Smooth muscle cell (in vitro differentiated cells): Measurements from ENCODE around the gene DENND1A. TPM values are rescaled to one million over a fixed set of nuclear protein-coding genes. Genes with fewer than 3 reads are reported as not detected.

Experiments
- DNase-seq: peaks from one replicate; lab custom pipeline; 2025; ENCODE audit not compliant: unreplicated experiment; lab: John Stamatoyannopoulos, UW
- H2AFZ ChIP-seq: fragments of 200-600 bp; sonication (generic); 2 replicates; pipeline ENCODE4 v1.6.0; 2016; ENCODE audit warnings: antibody characterized with exemption, low read depth, mild to moderate bottlenecking
- H3F3A ChIP-seq: fragments of 200-600 bp; sonication (generic); 2 replicates; pipeline ENCODE4 v1.6.0; 2017; ENCODE audit warnings: antibody characterized with exemption, low read depth
- H3K27ac ChIP-seq: fragments of 200-600 bp; sonication (generic); 2 replicates; pipeline ENCODE4 v1.5.1; 2016; ENCODE audit warnings: low read depth, mild to moderate bottlenecking
- H3K27me3 ChIP-seq: fragments of 200-600 bp; sonication (generic); 2 replicates; pipeline ENCODE4 v1.6.1; 2016; ENCODE audit warnings: low read depth, mild to moderate bottlenecking
- H3K36me3 ChIP-seq: fragments of 200-600 bp; sonication (generic); 2 replicates; pipeline ENCODE4 v1.5.1; 2016; ENCODE audit warnings: low read depth
- H3K4me1 ChIP-seq: fragments of 200-600 bp; sonication (generic); 2 replicates; pipeline ENCODE4 v1.5.1; 2016; ENCODE audit warnings: low read depth
- H3K4me2 ChIP-seq: fragments of 200-600 bp; sonication (generic); 2 replicates; pipeline ENCODE4 v1.6.0; 2016; ENCODE audit warnings: mild to moderate bottlenecking
- H3K4me3 ChIP-seq: fragments of 200-600 bp; sonication (generic); 2 replicates; pipeline ENCODE4 v1.5.1; 2016; ENCODE audit warnings: mild to moderate bottlenecking
- H3K79me2 ChIP-seq: fragments of 200-600 bp; sonication (generic); 2 replicates; pipeline ENCODE4 v1.6.0; 2016; ENCODE audit warnings: low read depth, mild to moderate bottlenecking
- H3K9ac ChIP-seq: fragments of 200-600 bp; sonication (generic); 2 replicates; pipeline ENCODE4 v1.6.0; 2016; ENCODE audit warnings: low read depth
- H3K9me3 ChIP-seq: fragments of 200-600 bp; sonication (generic); replicated peaks from 2 replicates; pipeline ENCODE4 v1.5.1; 2016; ENCODE audit warnings: low read depth
- H4K20me1 ChIP-seq: fragments of 200-600 bp; sonication (generic); 2 replicates; pipeline ENCODE4 v1.6.0; 2016; ENCODE audit warnings: low read depth
- whole genome bisulfite sequencing: methylation state at CpG from one replicate; pipeline ENCODE4 v1.1.7; 2016; ENCODE audit warnings: low lambda C conversion rate; 5-methylcytosine and 5-hydroxymethylcytosine counted together
- polyA plus RNA-seq: library from polyadenylated mRNA; unstranded; fragments of >200 nt; fragmentation: Nextera tagmentation; extraction: Ambion mirVana; gene quantifications from 2 replicates; pipeline ENCODE4 v1.2.1, GENCODE V29; 2016
- total RNA-seq: library from RNA; depleted of rRNA; stranded (reverse); fragments of >200 nt; gene quantifications from 2 replicates; pipeline ENCODE4 v1.2.3, GENCODE V29; 2014
- TF ChIP-seq, protein P1 (sequence below): fragments of 200-600 bp; sonication (generic); IDR thresholded peaks from 2 replicates; pipeline ENCODE4 v1.5.1; 2017; ENCODE audit warnings: borderline replicate concordance, mild to moderate bottlenecking, antibody characterized with exemption; ENCODE audit not compliant: insufficient read depth, poor library complexity, severe bottlenecking

Gene DENND1A
- total and polyA plus RNA-seq, 2 experiments from 2014 or later = 8.1 to 20.2 TPM

DNA sequence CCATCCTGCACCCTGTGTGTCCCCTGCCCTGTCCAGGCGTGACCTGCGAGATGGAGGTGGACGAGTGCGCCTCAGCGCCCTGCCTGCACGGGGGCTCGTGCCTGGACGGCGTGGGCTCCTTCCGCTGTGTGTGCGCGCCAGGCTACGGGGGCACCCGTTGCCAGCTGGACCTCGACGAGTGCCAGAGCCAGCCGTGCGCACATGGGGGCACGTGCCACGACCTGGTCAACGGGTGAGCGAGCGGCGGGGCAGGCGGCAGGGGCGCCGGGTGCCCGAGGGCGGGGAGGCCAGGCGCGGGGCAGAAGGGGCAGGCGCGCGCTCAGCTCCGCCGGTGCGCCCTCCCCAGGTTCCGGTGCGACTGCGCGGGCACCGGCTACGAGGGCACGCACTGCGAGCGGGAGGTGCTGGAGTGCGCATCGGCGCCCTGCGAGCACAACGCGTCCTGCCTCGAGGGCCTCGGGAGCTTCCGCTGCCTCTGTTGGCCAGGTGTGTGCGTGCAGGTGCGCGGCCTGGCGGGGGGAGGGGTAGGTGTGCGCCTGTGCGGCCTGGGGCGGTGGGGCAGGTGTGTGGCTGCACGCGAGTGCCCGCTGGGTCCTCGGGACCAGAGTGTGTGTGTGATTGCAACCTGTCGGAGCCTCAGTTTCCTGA is 563.9 kb downstream of the DENND1A start:
- Histone ChIP-seq H2AFZ (no peak overlapping the region), H3K36me3 (no peaks in the 10 kb centered on the region), H3K9me3 (no peaks in the 10 kb centered on the region), H3K4me3 (no peak overlapping the region), H3K27me3 (no peaks in the 10 kb centered on the region), H3K27ac (peak overlapping the region; percentile 86), H3K4me2 (no peak overlapping the region), H4K20me1 (no peaks in the 10 kb centered on the region), H3K4me1 (peaks cover 21% of the 10 kb centered on the region), H3F3A (peaks cover 9% of the 10 kb centered on the region), H3K9ac (no peak overlapping the region), H3K79me2 (peaks cover 4% of the 10 kb centered on the region)
- no peak for DNase-seq
- TF ChIP-seq, protein P1, sequence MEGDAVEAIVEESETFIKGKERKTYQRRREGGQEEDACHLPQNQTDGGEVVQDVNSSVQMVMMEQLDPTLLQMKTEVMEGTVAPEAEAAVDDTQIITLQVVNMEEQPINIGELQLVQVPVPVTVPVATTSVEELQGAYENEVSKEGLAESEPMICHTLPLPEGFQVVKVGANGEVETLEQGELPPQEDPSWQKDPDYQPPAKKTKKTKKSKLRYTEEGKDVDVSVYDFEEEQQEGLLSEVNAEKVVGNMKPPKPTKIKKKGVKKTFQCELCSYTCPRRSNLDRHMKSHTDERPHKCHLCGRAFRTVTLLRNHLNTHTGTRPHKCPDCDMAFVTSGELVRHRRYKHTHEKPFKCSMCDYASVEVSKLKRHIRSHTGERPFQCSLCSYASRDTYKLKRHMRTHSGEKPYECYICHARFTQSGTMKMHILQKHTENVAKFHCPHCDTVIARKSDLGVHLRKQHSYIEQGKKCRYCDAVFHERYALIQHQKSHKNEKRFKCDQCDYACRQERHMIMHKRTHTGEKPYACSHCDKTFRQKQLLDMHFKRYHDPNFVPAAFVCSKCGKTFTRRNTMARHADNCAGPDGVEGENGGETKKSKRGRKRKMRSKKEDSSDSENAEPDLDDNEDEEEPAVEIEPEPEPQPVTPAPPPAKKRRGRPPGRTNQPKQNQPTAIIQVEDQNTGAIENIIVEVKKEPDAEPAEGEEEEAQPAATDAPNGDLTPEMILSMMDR = no peak
- 88% methylated on average over 56 of the region's 67 CpGs for WGBS

DNA sequence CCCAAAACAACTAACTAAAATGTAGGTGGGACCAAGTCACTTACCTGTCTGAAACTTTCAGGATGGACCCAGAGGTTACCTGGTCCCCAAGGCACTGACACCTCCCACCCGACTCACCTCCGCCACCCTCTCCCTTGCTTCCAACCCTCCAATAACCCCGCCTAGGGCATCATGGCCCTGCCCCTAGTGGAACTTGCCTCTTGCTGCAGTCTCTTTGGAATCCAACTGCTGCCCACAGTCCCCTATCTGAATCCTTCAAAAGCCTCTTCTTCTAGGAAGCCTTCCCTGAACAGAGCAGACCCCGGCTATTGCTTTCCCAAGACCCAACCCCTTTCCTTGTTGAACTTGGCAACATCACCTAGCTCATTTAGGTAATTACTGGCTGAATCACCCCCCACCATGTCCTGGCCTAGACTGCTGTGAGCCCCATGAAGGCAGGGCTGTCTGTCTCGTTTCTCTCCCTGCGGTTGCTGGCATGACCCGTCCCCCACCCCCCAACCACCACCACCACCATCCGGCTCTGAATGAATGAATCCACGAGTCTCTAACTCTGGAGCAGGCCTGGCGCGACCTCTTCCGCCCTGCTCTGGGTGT is 564.5 kb downstream of the DENND1A start:
- H3K4me3 ChIP-seq = no peak overlapping the region
- peaks cover 4% of the 10 kb centered on the region for H3K79me2 ChIP-seq
- no peaks in the 10 kb centered on the region for H3K36me3 ChIP-seq
- peak overlapping the region; percentile 86 for H3K27ac ChIP-seq
- peak overlapping the region; percentile 57 for H3K4me2 ChIP-seq
- no peaks in the 10 kb centered on the region for H3K27me3 ChIP-seq
- H4K20me1 ChIP-seq = no peaks in the 10 kb centered on the region
- H3K9me3 ChIP-seq = no peaks in the 10 kb centered on the region
- TF ChIP-seq, protein P1 = peak; percentile 33
- H3F3A ChIP-seq = peaks cover 9% of the 10 kb centered on the region
- WGBS = 80% methylated on average over 12 of the region's 12 CpGs
- H3K9ac ChIP-seq = no peak overlapping the region
- peaks cover 27% of the 10 kb centered on the region for H3K4me1 ChIP-seq
- DNase-seq = no peak
- no peak overlapping the region for H2AFZ ChIP-seq

DNA sequence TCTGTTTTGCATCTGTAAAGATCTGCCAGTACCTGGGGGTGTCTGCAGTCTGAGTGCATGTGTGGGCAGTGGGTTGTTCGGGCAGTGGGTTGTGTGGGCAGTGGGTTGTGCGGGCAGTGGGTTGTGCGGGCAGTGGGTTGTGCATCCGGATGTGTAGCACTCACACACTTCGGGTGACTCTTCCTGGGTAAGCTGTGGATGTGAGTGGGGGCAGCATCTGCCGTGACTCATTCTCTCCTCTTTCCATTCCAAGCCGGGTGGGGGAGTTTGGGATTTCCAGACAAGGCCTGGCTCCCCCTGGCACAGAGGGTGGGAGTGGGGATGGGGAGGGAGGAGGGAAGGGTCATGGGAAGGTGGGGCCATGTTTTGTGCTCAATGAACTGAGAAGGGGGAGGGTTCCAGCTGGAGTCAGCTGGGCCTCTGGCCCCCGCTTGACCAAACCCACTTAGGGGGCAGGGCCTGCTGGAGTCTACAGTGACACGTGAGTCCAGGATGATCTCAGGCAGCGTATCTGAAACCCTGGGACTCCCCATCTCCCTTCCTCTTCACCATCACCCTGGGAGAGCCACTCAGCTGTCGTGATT is 565.6 kb downstream of the DENND1A start:
- H3K4me1 ChIP-seq = peaks cover 36% of the 10 kb centered on the region
- H2AFZ ChIP-seq = no peak overlapping the region
- H3K4me3 ChIP-seq = no peak overlapping the region
- no peaks in the 10 kb centered on the region for H3K27me3 ChIP-seq
- DNase-seq = peak; percentile 65
- H3K9ac ChIP-seq = peak overlapping the region; percentile 48
- H3K4me2 ChIP-seq = peak overlapping the region; percentile 62
- TF ChIP-seq, protein P1 = no peak
- H3K36me3 ChIP-seq = no peaks in the 10 kb centered on the region
- peaks cover 4% of the 10 kb centered on the region for H3K79me2 ChIP-seq
- 21% methylated on average over 9 of the region's 11 CpGs for WGBS
- peak overlapping the region; percentile 86 for H3K27ac ChIP-seq
- H3F3A ChIP-seq = peaks cover 15% of the 10 kb centered on the region
- no peaks in the 10 kb centered on the region for H4K20me1 ChIP-seq
- no peaks in the 10 kb centered on the region for H3K9me3 ChIP-seq
